Glutamatergic neuron (in vitro differentiated cells): ENCODE data around the gene UBE2E1. TPM values are rescaled to one million over a fixed set of nuclear protein-coding genes. Genes with fewer than 3 reads are reported as not detected.

ENCODE experiments used
- DNase-seq: peaks from one replicate; pipeline ENCODE4 v3.0.0; 2022
- H3K27ac Mint-ChIP-seq: one replicate; pipeline ENCODE4 v1.8.0; 2020; ENCODE audit warnings: mild to moderate bottlenecking, mixed read lengths, inconsistent platforms; ENCODE audit not compliant: unreplicated experiment
- H3K27me3 Mint-ChIP-seq: one replicate; pipeline ENCODE4 v1.8.0; 2020; ENCODE audit warnings: mild to moderate bottlenecking, moderate library complexity, mixed read lengths, inconsistent platforms; ENCODE audit not compliant: unreplicated experiment
- H3K36me3 Mint-ChIP-seq: one replicate; pipeline ENCODE4 v1.8.0; 2020; ENCODE audit warnings: mild to moderate bottlenecking, mixed read lengths, inconsistent platforms; ENCODE audit not compliant: unreplicated experiment
- H3K4me1 Mint-ChIP-seq: one replicate; pipeline ENCODE4 v1.8.0; 2020; ENCODE audit warnings: mild to moderate bottlenecking, low read depth, mixed read lengths, inconsistent platforms; ENCODE audit not compliant: unreplicated experiment
- H3K4me3 Mint-ChIP-seq: one replicate; pipeline ENCODE4 v1.8.0; 2020; ENCODE audit warnings: mild to moderate bottlenecking, mixed read lengths, inconsistent platforms; ENCODE audit not compliant: unreplicated experiment
- H3K9me3 Mint-ChIP-seq: one replicate; pipeline ENCODE4 v1.8.0; 2020; ENCODE audit warnings: mild to moderate bottlenecking, moderate library complexity, mixed read lengths, inconsistent platforms; ENCODE audit not compliant: unreplicated experiment
- total RNA-seq: library from RNA; stranded (reverse); fragmentation: NEBNext Ultra II Directional; extraction: Animal tissue kit (Norgen Biotek cat#: 25700); gene quantifications from one replicate; pipeline ENCODE4 v1.2.1, GENCODE V29; 2021; ENCODE audit not compliant: unreplicated experiment
- TF ChIP-seq, protein P1 (sequence below): fragments of 200-600 bp; sonication (generic); IDR thresholded peaks from one replicate; pipeline ENCODE4 v1.5.0; 2021; ENCODE audit not compliant: partially characterized antibody, unreplicated experiment

UBE2E1 gene
- total RNA-seq, 1 donor from 2014 or later = 74.2 TPM

DNA sequence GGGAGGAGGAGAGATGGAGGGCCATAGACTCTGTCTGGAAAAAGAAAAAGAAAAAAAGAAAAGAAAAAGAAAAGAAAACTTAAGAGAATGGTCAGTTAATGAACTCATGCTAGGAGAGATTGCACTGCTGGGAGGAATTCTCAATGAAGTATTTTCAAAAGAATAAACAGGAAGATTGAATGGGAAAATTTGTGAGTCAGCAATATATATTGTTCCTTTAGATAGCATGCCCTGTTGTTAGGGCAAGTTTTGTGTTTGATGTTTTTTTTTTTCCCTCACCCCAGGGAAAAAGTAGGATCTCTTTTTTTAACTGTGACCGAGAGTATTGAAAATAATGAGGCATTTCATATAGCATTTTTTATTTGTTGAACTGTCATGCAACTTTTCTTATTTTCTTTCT is 131.5 kb downstream of the UBE2E1 start:
- Mint-ChIP-seq H3K27ac (no peak overlapping the region), H3K27me3 (no peaks in the 10 kb centered on the region)

DNA sequence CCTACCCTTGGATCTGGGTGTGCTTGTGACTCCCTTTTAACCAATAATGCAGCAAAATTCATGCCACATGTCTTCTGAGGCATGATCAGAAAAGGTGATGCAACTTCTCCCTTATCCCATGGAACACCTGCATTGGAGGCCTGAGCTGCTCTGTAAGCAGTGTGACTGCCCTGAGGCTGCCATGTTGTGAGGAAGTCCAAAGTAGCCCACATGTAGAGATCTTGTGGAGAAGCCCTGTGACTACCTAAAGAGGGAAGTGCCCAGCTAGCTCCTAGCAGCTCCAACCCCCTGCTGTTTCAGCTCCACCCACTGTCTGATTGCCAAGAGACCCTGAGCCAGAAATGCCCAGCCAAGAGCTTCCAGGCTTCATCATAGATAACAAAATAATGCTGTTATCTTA is 132.9 kb downstream of the UBE2E1 start:
- peaks cover 2% of the 10 kb centered on the region for H3K27me3 Mint-ChIP-seq
- H3K27ac Mint-ChIP-seq = no peak overlapping the region
- no peak for DNase-seq
- no peaks in the 10 kb centered on the region for H3K4me1 Mint-ChIP-seq
- H3K9me3 Mint-ChIP-seq = peaks cover 7% of the 10 kb centered on the region
- no peaks in the 10 kb centered on the region for H3K36me3 Mint-ChIP-seq
- no peak overlapping the region for H3K4me3 Mint-ChIP-seq
- TF ChIP-seq, protein P1, sequence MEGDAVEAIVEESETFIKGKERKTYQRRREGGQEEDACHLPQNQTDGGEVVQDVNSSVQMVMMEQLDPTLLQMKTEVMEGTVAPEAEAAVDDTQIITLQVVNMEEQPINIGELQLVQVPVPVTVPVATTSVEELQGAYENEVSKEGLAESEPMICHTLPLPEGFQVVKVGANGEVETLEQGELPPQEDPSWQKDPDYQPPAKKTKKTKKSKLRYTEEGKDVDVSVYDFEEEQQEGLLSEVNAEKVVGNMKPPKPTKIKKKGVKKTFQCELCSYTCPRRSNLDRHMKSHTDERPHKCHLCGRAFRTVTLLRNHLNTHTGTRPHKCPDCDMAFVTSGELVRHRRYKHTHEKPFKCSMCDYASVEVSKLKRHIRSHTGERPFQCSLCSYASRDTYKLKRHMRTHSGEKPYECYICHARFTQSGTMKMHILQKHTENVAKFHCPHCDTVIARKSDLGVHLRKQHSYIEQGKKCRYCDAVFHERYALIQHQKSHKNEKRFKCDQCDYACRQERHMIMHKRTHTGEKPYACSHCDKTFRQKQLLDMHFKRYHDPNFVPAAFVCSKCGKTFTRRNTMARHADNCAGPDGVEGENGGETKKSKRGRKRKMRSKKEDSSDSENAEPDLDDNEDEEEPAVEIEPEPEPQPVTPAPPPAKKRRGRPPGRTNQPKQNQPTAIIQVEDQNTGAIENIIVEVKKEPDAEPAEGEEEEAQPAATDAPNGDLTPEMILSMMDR = no peak

More for the DNA sequence above, 131.5 kb downstream of the UBE2E1 start:
- H3K36me3 Mint-ChIP-seq = no peaks in the 10 kb centered on the region
- DNase-seq = no peak
- H3K9me3 Mint-ChIP-seq = peaks cover 2% of the 10 kb centered on the region
- H3K4me1 Mint-ChIP-seq = no peaks in the 10 kb centered on the region
- TF ChIP-seq, protein P1 = no peak
- H3K4me3 Mint-ChIP-seq = no peak overlapping the region

DNA sequence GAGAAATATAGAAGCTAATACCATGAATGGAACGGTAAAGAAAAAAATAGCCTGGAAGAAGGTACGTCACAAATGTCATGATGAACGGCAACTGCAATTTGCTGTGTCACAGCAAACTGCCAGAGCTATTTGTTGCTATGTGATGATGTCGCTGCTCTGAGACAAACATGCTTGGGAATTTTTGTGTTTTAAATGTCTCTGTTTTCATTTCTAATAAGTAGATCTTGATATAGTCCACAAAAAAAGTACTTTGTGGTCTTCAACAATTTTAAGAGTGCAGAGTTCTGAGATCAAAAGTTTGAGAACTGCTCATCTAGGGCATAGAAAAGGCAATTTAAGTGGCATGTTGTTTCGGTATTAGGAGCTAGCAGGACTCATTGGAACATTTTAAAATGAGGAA is 135.0 kb downstream of the UBE2E1 start:
- no peak for DNase-seq
- H3K36me3 Mint-ChIP-seq = no peaks in the 10 kb centered on the region
- peaks cover 5% of the 10 kb centered on the region for H3K4me1 Mint-ChIP-seq
- TF ChIP-seq, protein P1 = no peak
- H3K4me3 Mint-ChIP-seq = no peak overlapping the region
- H3K27me3 Mint-ChIP-seq = peaks cover 6% of the 10 kb centered on the region
- H3K27ac Mint-ChIP-seq = no peak overlapping the region
- peaks cover 13% of the 10 kb centered on the region for H3K9me3 Mint-ChIP-seq

Other genes starting within 250 kb of the UBE2E1 start
- 12.6 TPM for gene NKIRAS1, start 111.0 kb downstream of the UBE2E1 start, total RNA-seq
- 1,377 TPM for gene RPL15, start 111.2 kb downstream of the UBE2E1 start, total RNA-seq
- gene NR1D2, start 139.3 kb downstream of the UBE2E1 start, total RNA-seq = 10.1 TPM